Measurements from ENCODE around the gene ACOXL. TPM values are rescaled to one million over a fixed set of nuclear protein-coding genes. Genes with fewer than 3 reads are reported as not detected.

Gene ACOXL
- total RNA-seq, 2 donors from 2014 or later = 11.7 to 12.3 TPM

DNA sequence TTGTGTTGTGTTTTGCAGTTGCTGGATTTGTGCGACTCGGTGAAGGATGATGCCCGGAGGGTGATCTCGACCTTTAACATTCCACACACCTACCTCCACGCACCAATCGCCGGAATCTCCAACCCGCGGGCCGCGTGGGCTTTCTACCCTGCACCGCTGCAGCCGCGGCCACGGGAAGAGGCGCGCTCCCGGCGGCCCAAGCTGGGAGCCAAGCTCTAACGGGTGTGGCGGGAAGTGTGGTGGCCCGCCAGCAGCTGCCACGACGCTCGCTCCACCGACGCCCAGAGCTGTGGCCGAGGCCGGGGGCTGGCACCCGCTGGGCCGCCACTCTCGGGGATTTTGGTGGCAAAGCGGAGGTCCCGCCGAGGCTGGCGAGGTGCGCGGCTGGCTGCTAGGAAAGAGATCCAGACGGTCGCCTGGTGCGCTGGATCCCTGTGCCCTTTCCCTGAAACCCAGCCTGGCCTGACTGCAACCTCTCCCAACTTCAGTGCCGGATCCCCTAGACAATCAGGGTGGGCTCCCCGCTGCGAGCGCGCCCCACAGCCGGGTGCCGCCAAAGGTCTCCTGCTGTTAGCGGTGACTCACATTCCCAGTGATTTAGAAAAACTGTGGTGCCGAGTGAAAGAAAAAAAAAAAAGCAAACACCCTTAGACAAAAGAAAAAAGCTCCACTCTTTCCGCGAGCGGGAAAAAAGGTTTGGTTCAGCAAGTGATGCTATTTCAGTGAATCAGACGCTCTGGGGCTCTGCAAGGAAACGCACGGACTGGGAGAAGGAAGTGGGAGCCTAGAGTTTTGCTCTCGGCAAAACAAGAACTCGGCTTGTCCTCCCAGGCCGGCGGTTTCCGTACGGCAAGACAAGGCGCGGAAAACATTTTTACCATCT, 385.5 kb downstream of the ACOXL start:
- Histone ChIP-seq H3K9ac (ENCODE audit: extremely low read depth, low read length, poor library complexity, severe bottlenecking) (no peak overlapping the region), H3K36me3 (ENCODE audit: control insufficient read depth, insufficient read depth, low read length) (no peaks in the 10 kb centered on the region), H3K27me3 (ENCODE audit: control insufficient read depth, insufficient read depth, low read length, poor library complexity, severe bottlenecking) (peaks cover 41% of the 10 kb centered on the region), H3K4me1 (ENCODE audit: control insufficient read depth, insufficient read depth, low read length) (peaks cover 7% of the 10 kb centered on the region), H3K9me3 (ENCODE audit: control insufficient read depth, low read length) (no peaks in the 10 kb centered on the region), H3K4me3 (ENCODE audit: low read length) (peak overlapping the region; percentile 79), H3K27ac (ENCODE audit: low read depth, low read length) (no peak overlapping the region)
- Mint-ChIP-seq H3K9me3 (no peaks in the 10 kb centered on the region), H3K27ac (no peak overlapping the region), H3K27me3 (ENCODE audit: insufficient read depth) (peaks cover 45% of the 10 kb centered on the region), H3K4me3 (peak overlapping the region; percentile 86), H3K4me1 (peaks cover 23% of the 10 kb centered on the region), H3K36me3 (ENCODE audit: low read depth) (no peaks in the 10 kb centered on the region)
- TF ChIP-seq, protein P1, sequence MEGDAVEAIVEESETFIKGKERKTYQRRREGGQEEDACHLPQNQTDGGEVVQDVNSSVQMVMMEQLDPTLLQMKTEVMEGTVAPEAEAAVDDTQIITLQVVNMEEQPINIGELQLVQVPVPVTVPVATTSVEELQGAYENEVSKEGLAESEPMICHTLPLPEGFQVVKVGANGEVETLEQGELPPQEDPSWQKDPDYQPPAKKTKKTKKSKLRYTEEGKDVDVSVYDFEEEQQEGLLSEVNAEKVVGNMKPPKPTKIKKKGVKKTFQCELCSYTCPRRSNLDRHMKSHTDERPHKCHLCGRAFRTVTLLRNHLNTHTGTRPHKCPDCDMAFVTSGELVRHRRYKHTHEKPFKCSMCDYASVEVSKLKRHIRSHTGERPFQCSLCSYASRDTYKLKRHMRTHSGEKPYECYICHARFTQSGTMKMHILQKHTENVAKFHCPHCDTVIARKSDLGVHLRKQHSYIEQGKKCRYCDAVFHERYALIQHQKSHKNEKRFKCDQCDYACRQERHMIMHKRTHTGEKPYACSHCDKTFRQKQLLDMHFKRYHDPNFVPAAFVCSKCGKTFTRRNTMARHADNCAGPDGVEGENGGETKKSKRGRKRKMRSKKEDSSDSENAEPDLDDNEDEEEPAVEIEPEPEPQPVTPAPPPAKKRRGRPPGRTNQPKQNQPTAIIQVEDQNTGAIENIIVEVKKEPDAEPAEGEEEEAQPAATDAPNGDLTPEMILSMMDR (conservative IDR thresholded peaks at IDR 0.05) = no peak
- WGBS, 2 experiments (ENCODE audit: insufficient coverage in 1 of 2, insufficient read length in 1 of 2) = 2 to 4% methylated on average over 20 to 64 of the region's 64 CpGs
- peak; percentile 75 for DNase-seq

DNA sequence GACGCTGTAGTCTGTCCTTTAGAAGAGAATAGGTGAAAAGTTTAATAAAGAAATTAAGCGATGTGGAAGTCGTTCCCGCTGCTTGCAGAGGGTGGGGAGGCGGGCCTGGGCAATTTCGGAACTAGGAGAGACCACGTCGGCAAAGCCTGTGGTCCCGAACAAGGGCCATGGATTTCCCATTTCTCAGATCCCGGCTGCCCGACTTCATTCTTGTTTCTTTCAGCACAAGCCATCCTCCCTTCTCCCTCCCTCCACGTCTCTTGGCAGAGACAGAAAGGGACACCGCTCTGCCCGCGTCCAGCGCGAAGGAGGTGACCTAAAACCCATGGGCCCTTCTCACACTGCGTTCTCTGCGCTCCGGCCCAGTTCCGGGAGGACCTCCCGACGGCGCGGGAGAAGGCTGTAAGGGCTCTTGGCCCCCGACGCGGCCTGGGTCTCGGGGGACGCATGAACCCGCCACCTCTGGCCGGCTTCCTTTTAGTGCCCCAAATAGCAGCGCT, 386.2 kb downstream of the ACOXL start:
- peak overlapping the region; percentile 79 for H3K4me3 ChIP-seq (ENCODE audit: low read length)
- Mint-ChIP-seq H3K36me3 (ENCODE audit: low read depth) (no peaks in the 10 kb centered on the region), H3K4me3 (peak overlapping the region; percentile 86), H3K9me3 (no peaks in the 10 kb centered on the region), H3K27ac (no peak overlapping the region), H3K4me1 (peaks cover 23% of the 10 kb centered on the region), H3K27me3 (ENCODE audit: insufficient read depth) (peaks cover 45% of the 10 kb centered on the region)
- DNase-seq = peak; percentile 73
- no peaks in the 10 kb centered on the region for H3K36me3 ChIP-seq (ENCODE audit: control insufficient read depth, insufficient read depth, low read length)
- 2 to 4% methylated on average over 18 to 33 of the region's 33 CpGs for WGBS, 2 experiments (ENCODE audit: insufficient coverage in 1 of 2, insufficient read length in 1 of 2)
- no peaks in the 10 kb centered on the region for H3K9me3 ChIP-seq (ENCODE audit: control insufficient read depth, low read length)
- H3K27me3 ChIP-seq (ENCODE audit: control insufficient read depth, insufficient read depth, low read length, poor library complexity, severe bottlenecking) = peaks cover 41% of the 10 kb centered on the region
- TF ChIP-seq, protein P1 (conservative IDR thresholded peaks at IDR 0.05) = no peak
- no peak overlapping the region for H3K27ac ChIP-seq (ENCODE audit: low read depth, low read length)
- no peak overlapping the region for H3K9ac ChIP-seq (ENCODE audit: extremely low read depth, low read length, poor library complexity, severe bottlenecking)
- peaks cover 7% of the 10 kb centered on the region for H3K4me1 ChIP-seq (ENCODE audit: control insufficient read depth, insufficient read depth, low read length)

DNA sequence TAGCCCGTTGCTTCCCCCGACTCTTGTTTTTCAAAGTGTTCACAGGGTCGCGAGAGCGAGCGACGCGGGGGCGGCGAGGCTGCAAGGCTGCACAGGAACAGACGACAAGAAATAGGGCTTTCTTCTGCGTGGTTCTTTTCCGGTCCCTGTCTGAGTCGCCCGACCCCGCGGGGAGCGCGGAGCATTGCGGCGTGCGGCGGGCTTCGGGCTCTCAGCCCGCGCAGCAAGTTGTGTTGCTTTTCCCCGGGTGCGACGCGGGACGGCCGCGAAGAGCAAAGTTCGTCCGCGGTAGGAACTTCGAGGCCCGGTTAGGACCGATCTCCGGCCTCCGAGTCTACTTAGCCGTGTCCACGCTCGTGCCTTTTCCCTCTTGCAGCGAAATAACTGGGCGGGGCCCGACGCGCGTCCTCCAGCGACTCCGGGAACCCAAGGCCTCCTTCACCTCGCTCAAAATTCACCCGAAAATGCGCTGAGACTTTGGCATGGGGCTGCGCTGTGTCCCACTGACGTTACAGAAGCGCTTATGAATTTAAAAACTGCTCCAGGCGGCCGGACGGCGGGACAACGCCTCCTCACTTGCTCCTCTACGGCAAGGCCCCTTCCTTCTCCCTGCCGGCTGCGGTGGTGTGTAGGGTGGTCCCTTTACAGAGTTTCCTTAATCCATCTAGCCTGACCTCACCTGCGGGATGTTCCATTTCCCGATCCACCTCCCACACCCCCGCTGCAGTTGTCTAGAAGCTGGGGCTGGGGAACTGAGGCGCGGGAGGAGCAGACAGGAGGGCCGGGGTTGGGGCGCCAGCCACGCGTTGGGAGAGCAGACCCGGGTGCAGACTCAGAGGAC, 386.8 kb downstream of the ACOXL start:
- Mint-ChIP-seq H3K27ac (no peak overlapping the region), H3K4me1 (peaks cover 20% of the 10 kb centered on the region), H3K36me3 (ENCODE audit: low read depth) (peaks cover 5% of the 10 kb centered on the region), H3K4me3 (peak overlapping the region; percentile 86), H3K9me3 (no peaks in the 10 kb centered on the region), H3K27me3 (ENCODE audit: insufficient read depth) (peaks cover 44% of the 10 kb centered on the region)
- peaks cover 5% of the 10 kb centered on the region for H3K36me3 ChIP-seq (ENCODE audit: control insufficient read depth, insufficient read depth, low read length)
- H3K9ac ChIP-seq (ENCODE audit: extremely low read depth, low read length, poor library complexity, severe bottlenecking) = no peak overlapping the region
- no peak overlapping the region for H3K27ac ChIP-seq (ENCODE audit: low read depth, low read length)
- WGBS, 2 experiments (ENCODE audit: insufficient coverage in 1 of 2, insufficient read length in 1 of 2) = 1 to 4% methylated on average over 29 to 76 of the region's 76 CpGs
- peaks cover 41% of the 10 kb centered on the region for H3K27me3 ChIP-seq (ENCODE audit: control insufficient read depth, insufficient read depth, low read length, poor library complexity, severe bottlenecking)
- peak; percentile 73 for DNase-seq
- H3K4me3 ChIP-seq (ENCODE audit: low read length) = peak overlapping the region; percentile 79
- H3K9me3 ChIP-seq (ENCODE audit: control insufficient read depth, low read length) = no peaks in the 10 kb centered on the region
- TF ChIP-seq, protein P1 (conservative IDR thresholded peaks at IDR 0.05) = no peak
- peaks cover 4% of the 10 kb centered on the region for H3K4me1 ChIP-seq (ENCODE audit: control insufficient read depth, insufficient read depth, low read length)
